Esophagus muscularis mucosa (tissue), 4 donors: ENCODE data around the gene NTRK3. TPM values are rescaled to one million over a fixed set of nuclear protein-coding genes. Genes with fewer than 3 reads are reported as not detected.

Experiments
- DNase-seq: peaks from one replicate; pipeline ENCODE4 v3.0.0-alpha.2; 2017; ENCODE audit errors: extremely low spot score
- H3K27ac ChIP-seq, 4 donors: fragments of 200-600 bp; sonication (generic); replicated peaks in 1 of 4; 1 replicate in 3 of 4; 2 replicates in 1 of 4; pipeline ENCODE4 v1.5.1; 2016 to 2019; ENCODE audit warnings: mild to moderate bottlenecking in 1 of 4
- H3K27me3 ChIP-seq, 4 donors: fragments of 200-600 bp; sonication (generic); one replicate each; pipeline versions ENCODE4 v1.5.1 to v1.6.0; 2016 to 2019
- H3K36me3 ChIP-seq, 4 donors: fragments of 200-600 bp; sonication (generic); one replicate each; pipeline ENCODE4 v1.5.1; 2016 to 2019
- H3K4me1 ChIP-seq, 4 donors: fragments of 200-600 bp; sonication (generic); one replicate each; pipeline ENCODE4 v1.5.1; 2016 to 2019
- H3K4me3 ChIP-seq, 4 donors: fragments of 200-600 bp; sonication (generic); 1 replicate in 2 of 4; 2 replicates in 2 of 4; pipeline ENCODE4 v1.5.1; 2016 to 2019; ENCODE audit warnings: mild to moderate bottlenecking in 4 of 4, moderate library complexity in 1 of 4
- H3K9me3 ChIP-seq, 4 donors: fragments of 200-600 bp; sonication (generic); 1 replicate in 3 of 4; 2 replicates in 1 of 4; pipeline ENCODE4 v1.5.1; 2016 to 2019
- EP300 ChIP-seq: sonication (generic); formaldehyde crosslinking; IDR thresholded peaks from one replicate; pipeline ENCODE4 v1.6.1; 2017; ENCODE audit warnings: antibody characterized with exemption
- POLR2A ChIP-seq: fragments of 450-650 bp; IDR thresholded peaks from one replicate; pipeline ENCODE4 v1.6.1; 2017; ENCODE audit warnings: antibody characterized with exemption, moderate library complexity, mild to moderate bottlenecking, low read depth
- POLR2AphosphoS5 ChIP-seq, 2 donors: sonication (generic); formaldehyde crosslinking; IDR thresholded peaks; one replicate each; pipeline ENCODE4 v1.6.1; 2017; ENCODE audit warnings: antibody characterized with exemption in 2 of 2
- WGBS: methylation state at CpG from one replicate; pipeline ENCODE4 v1.1.5; 2018; 5-methylcytosine and 5-hydroxymethylcytosine counted together
- intact Hi-C: fragments of 100-400 bp; cut with DNase I; formaldehyde crosslinking; loops from one replicate; pipeline ENCODE4 v1.15.1; 2023
- total RNA-seq, 4 donors: library from RNA; depleted of rRNA; stranded (reverse); fragments of >200 nt; gene quantifications; one replicate each; pipeline versions ENCODE4 v1.1.0 to v1.2.1, GENCODE V29; 2016
- TF ChIP-seq, protein P1 (sequence below), 3 experiments: fragments of 200-600 bp in 2 of 3; fragments of 450-650 bp in 1 of 3; sonication (generic) in 2 of 3; IDR thresholded peaks; one replicate each; pipeline ENCODE4 v1.5.1; 2017 to 2019; ENCODE audit warnings: antibody characterized with exemption in 3 of 3, mild to moderate bottlenecking in 2 of 3, moderate library complexity in 1 of 3

Gene NTRK3
- total RNA-seq, 4 donors from 2014 or later, result 1.7 to 6.3 (median 3.0) TPM

DNA sequence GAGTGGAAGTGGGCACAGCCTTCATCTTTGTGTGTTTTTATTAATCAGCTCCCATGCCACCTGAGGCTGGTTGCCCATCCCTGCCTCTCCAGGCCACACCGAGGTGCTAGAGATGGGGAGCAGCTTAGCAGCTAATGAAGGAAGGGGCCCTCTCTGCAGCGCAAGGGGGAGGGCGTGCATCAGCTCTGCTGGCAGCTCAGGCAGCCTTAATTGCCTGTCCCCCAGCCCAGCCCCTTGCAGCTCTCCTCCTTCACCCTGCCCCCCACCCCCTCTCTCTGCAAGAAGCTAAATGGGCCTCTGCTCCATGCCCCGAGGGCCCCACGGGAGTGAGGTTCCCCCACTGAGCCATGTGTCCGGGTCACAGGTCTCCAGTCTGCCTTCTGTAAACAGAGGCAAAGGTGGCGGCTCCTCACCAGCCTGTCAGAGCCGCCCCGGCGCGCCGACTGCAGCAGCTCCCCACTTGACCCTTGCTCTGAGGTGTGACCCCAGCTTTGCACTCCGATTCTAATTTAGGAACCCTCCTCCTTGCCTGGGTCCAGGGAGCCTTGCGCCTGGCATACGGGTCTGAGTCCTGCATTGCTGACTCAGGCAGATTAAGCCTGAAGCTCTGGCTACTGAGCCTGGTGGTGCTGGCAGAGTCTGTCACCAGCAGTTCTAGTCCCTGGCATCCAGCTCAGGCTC is 27.9 kb upstream of the NTRK3 start:
- no peaks in the 10 kb centered on the region for H3K36me3 ChIP-seq
- intact Hi-C loops, result no loop called here
- TF ChIP-seq POLR2AphosphoS5 (IDR thresholded peaks at IDR 0.05) (no peak), POLR2A (no peak), EP300 (no peak)
- TF ChIP-seq, protein P1, sequence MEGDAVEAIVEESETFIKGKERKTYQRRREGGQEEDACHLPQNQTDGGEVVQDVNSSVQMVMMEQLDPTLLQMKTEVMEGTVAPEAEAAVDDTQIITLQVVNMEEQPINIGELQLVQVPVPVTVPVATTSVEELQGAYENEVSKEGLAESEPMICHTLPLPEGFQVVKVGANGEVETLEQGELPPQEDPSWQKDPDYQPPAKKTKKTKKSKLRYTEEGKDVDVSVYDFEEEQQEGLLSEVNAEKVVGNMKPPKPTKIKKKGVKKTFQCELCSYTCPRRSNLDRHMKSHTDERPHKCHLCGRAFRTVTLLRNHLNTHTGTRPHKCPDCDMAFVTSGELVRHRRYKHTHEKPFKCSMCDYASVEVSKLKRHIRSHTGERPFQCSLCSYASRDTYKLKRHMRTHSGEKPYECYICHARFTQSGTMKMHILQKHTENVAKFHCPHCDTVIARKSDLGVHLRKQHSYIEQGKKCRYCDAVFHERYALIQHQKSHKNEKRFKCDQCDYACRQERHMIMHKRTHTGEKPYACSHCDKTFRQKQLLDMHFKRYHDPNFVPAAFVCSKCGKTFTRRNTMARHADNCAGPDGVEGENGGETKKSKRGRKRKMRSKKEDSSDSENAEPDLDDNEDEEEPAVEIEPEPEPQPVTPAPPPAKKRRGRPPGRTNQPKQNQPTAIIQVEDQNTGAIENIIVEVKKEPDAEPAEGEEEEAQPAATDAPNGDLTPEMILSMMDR (IDR thresholded peaks at IDR 0.05), result no peak
- WGBS, result 9% methylated on average over 5 of the region's 15 CpGs
- peaks cover 0 to 86% (median 4%) of the 10 kb centered on the region in 4 donors for H3K27me3 ChIP-seq
- no peak overlapping the region for H3K27ac ChIP-seq
- H3K9me3 ChIP-seq, result peaks cover 0 to 5% (median 0%) of the 10 kb centered on the region in 4 donors
- no peak overlapping the region for H3K4me3 ChIP-seq
- DNase-seq, result no peak
- H3K4me1 ChIP-seq, result no peaks in the 10 kb centered on the region

DNA sequence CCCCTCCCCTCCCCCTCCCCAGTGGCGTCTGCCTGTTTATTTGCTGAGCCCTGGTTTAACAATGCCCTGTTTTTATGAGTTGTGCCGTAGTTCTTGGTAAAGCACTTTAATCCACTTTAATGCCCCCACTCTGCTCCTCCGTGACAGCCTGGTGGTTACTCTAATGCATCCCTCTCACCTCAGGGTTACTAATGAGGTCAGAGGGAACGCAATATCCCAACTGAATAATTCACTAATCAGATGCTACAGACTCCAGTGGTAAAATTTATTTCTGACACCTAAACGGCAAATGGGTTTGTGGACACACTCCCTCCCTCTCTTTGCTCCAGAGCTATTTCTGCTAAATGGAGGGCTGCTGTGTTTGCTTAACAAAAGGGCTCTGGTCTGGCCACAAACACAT is 26.1 kb upstream of the NTRK3 start:
- H3K27me3 ChIP-seq, result peaks cover 0 to 74% (median 7%) of the 10 kb centered on the region in 4 donors
- 45% methylated on average over 5 of the region's 5 CpGs for WGBS
- intact Hi-C loops, result no loop called here
- H3K4me1 ChIP-seq, result no peaks in the 10 kb centered on the region
- no peaks in the 10 kb centered on the region for H3K36me3 ChIP-seq
- no peak overlapping the region for H3K4me3 ChIP-seq
- H3K9me3 ChIP-seq, result peaks cover 0 to 5% (median 0%) of the 10 kb centered on the region in 4 donors
- TF ChIP-seq, protein P1 (IDR thresholded peaks at IDR 0.05), result no peak
- TF ChIP-seq POLR2A, result no peak
- TF ChIP-seq EP300, result no peak
- TF ChIP-seq POLR2AphosphoS5 (IDR thresholded peaks at IDR 0.05), result no peak
- H3K27ac ChIP-seq, result no peak overlapping the region
- DNase-seq, result no peak

DNA sequence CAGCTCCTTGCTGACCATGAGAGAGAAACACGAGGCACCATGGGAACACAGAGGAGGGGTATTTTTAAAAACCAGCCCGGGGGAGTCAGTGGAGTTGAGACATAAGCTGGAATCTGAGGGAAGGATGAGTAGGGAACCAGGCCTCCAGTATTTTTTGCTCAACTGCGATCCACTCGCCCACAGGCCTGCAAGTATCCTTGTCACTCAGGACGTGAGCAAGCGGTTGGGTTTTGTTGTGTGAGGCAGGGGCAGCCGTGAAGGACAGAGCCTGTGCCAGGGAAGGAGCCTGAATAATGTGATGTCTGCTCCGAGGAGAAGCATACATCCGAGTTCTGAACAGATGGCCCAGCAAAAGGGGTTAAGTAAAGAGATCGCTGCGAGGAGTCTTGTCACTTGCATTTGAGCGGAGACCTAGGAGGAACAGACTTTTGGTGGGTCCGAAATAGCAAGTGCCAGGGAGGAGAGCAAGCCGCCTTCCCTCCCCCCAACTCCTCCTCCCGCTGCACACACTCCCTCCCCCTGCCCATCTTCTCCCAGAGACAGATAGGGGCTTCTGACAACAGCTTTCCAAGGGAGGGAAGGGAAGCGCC is 20.4 kb upstream of the NTRK3 start:
- Histone ChIP-seq H3K9me3 (peaks cover 0 to 5% (median 0%) of the 10 kb centered on the region in 4 donors), H3K4me1 (no peaks in the 10 kb centered on the region), H3K27ac (no peak overlapping the region), H3K27me3 (peaks cover 0 to 37% (median 2%) of the 10 kb centered on the region in 4 donors), H3K4me3 (no peak overlapping the region), H3K36me3 (no peaks in the 10 kb centered on the region)
- TF ChIP-seq POLR2A (no peak), POLR2AphosphoS5 (IDR thresholded peaks at IDR 0.05) (no peak), EP300 (no peak)
- TF ChIP-seq, protein P1 (IDR thresholded peaks at IDR 0.05), result no peak
- 59% methylated on average over 16 of the region's 16 CpGs for WGBS
- no peak for DNase-seq
- intact Hi-C loops, result no loop called here

DNA sequence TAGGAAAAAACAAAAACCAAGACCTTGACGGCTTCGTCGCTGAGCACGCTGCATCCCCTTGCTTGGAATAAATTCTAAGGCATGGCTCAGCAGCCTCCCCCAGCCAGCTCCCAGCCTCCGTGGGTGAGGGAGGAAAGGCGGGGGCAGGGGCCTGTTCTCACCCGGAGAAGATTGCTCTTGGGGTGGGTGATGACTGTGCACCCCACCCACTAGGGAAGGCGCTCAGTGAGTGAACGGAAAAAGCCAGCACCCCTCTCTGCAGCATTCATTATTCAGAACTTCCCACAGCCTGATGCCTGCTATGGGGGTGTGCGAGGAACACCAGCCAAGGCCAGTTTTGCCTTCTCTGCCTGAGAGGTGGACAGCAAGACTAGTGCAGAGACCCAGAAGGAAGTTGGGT is 19.3 kb upstream of the NTRK3 start:
- Histone ChIP-seq H3K4me1 (no peaks in the 10 kb centered on the region), H3K27ac (no peak overlapping the region), H3K36me3 (no peaks in the 10 kb centered on the region), H3K4me3 (no peak overlapping the region), H3K27me3 (peaks cover 0 to 28% (median 2%) of the 10 kb centered on the region in 4 donors), H3K9me3 (peaks cover 0 to 5% (median 0%) of the 10 kb centered on the region in 4 donors)
- DNase-seq, result no peak
- 69% methylated on average over 7 of the region's 10 CpGs for WGBS
- intact Hi-C loops, result no loop called here
- TF ChIP-seq, protein P1 (IDR thresholded peaks at IDR 0.05), result no peak
